HEK293T (cell line): ENCODE data around the gene LRRC58.

ENCODE experiments used
- CTCF ChIA-PET: fragments of 350-600 bp; formaldehyde crosslinking; extraction: SDS; loops from one replicate; lab custom pipeline; 2021; ENCODE audit warnings: antibody characterized with exemption, inconsistent platforms; lab: Yijun Ruan, JAX
- POLR2A ChIA-PET: fragments of 350-600 bp; formaldehyde crosslinking; extraction: SDS; loops from one replicate; lab custom pipeline; 2020; ENCODE audit warnings: antibody characterized with exemption, inconsistent platforms; lab: Yijun Ruan, JAX
- DNase-seq: peaks from one replicate; pipeline ENCODE4 v3.0.0; 2012; ENCODE audit warnings: mixed read lengths; ENCODE audit errors: extremely low spot score
- ARNT ChIP-seq: fragments of 450-650 bp; IDR thresholded peaks from 2 replicates; pipeline ENCODE4 v1.6.1; 2017; ENCODE audit warnings: mild to moderate bottlenecking
- BHLHE40 ChIP-seq: fragments of 450-650 bp; IDR thresholded peaks from 2 replicates; pipeline ENCODE4 v1.6.1; 2016; ENCODE audit warnings: mild to moderate bottlenecking, moderate library complexity, borderline replicate concordance
- CTBP1 ChIP-seq: fragments of 450-650 bp; IDR thresholded peaks from 2 replicates; pipeline ENCODE4 v1.6.1; 2016; ENCODE audit warnings: borderline replicate concordance
- ELF4 ChIP-seq: fragments of 450-650 bp; IDR thresholded peaks from 2 replicates; pipeline ENCODE4 v1.6.1; 2017; ENCODE audit warnings: antibody characterized with exemption
- FOXA1 ChIP-seq: fragments of 450-650 bp; IDR thresholded peaks from 2 replicates; pipeline ENCODE4 v1.6.1; 2016; ENCODE audit warnings: mild to moderate bottlenecking
- FOXK2 ChIP-seq: fragments of 450-650 bp; IDR thresholded peaks from 2 replicates; pipeline ENCODE4 v1.6.1; 2016; ENCODE audit warnings: mild to moderate bottlenecking
- FOXM1 ChIP-seq: fragments of 450-650 bp; IDR thresholded peaks from 2 replicates; pipeline ENCODE4 v1.6.1; 2017; ENCODE audit warnings: mild to moderate bottlenecking, borderline replicate concordance
- HDGF ChIP-seq: fragments of 450-650 bp; IDR thresholded peaks from 2 replicates; pipeline ENCODE4 v1.6.1; 2017; ENCODE audit warnings: antibody characterized with exemption, borderline replicate concordance
- L3MBTL2 ChIP-seq: fragments of 450-650 bp; conservative IDR thresholded peaks from 2 replicates; pipeline ENCODE4 v1.6.1; 2016; ENCODE audit warnings: mild to moderate bottlenecking
- LEF1 ChIP-seq: fragments of 450-650 bp; IDR thresholded peaks from 2 replicates; pipeline ENCODE4 v1.6.1; 2017; ENCODE audit warnings: mild to moderate bottlenecking, borderline replicate concordance
- NFRKB ChIP-seq: fragments of 450-650 bp; IDR thresholded peaks from 2 replicates; pipeline ENCODE4 v1.6.1; 2016; ENCODE audit warnings: mild to moderate bottlenecking, moderate library complexity
- PKNOX1 ChIP-seq: fragments of 450-650 bp; IDR thresholded peaks from 2 replicates; pipeline ENCODE4 v1.6.1; 2016
- SP1 ChIP-seq: fragments of 450-650 bp; IDR thresholded peaks from 2 replicates; pipeline ENCODE4 v1.6.1; 2017
- SUZ12 ChIP-seq: fragments of 450-650 bp; IDR thresholded peaks from 2 replicates; pipeline ENCODE4 v1.6.1; 2016; ENCODE audit warnings: mild to moderate bottlenecking
- TARDBP ChIP-seq: fragments of 450-650 bp; IDR thresholded peaks from 2 replicates; pipeline ENCODE4 v1.6.1; 2016
- ZNF384 ChIP-seq: fragments of 450-650 bp; IDR thresholded peaks from 2 replicates; pipeline ENCODE4 v1.6.1; 2016

The LRRC58 gene

GRCh38 chr3:120289636-120290035 lies 59.5 kb downstream of the LRRC58 start:
- DNase-seq, result no peak
- ChIA-PET CTCF (no interaction called here), POLR2A (no interaction called here)
- no peak for TF ChIP-seq FOXM1
- TF ChIP-seq LEF1, result no peak
- no peak for TF ChIP-seq ELF4
- TF ChIP-seq ZNF384, result no peak
- TF ChIP-seq CTBP1, result no peak
- no peak for TF ChIP-seq FOXK2
- no peak for TF ChIP-seq BHLHE40
- TF ChIP-seq HDGF, result no peak
- no peak for TF ChIP-seq TARDBP
- TF ChIP-seq NFRKB, result no peak
- TF ChIP-seq ARNT, result no peak
- no peak for TF ChIP-seq SUZ12
- TF ChIP-seq SP1, result no peak
- no peak for TF ChIP-seq PKNOX1

GRCh38 chr3:120286465-120286864 lies 62.7 kb downstream of the LRRC58 start:
- no peak for TF ChIP-seq ELF4
- TF ChIP-seq HDGF, result no peak
- no peak for TF ChIP-seq SUZ12
- no peak for TF ChIP-seq ARNT
- TF ChIP-seq LEF1, result no peak
- POLR2A ChIA-PET, result no interaction called here
- no peak for DNase-seq
- CTCF ChIA-PET, result no interaction called here

GRCh38 chr3:120285508-120285841 lies 63.7 kb downstream of the LRRC58 start:
- DNase-seq, result no peak
- no peak for TF ChIP-seq ARNT
- POLR2A ChIA-PET, result no interaction called here
- CTCF ChIA-PET, result no interaction called here

- TF ChIP-seq ARNT, result no peak
- peak; percentile 82 for TF ChIP-seq L3MBTL2
- no peak for TF ChIP-seq PKNOX1
- no peak for TF ChIP-seq FOXM1
- POLR2A ChIA-PET, result no interaction called here
- peak; percentile 41 for DNase-seq
- CTCF ChIA-PET, result no interaction called here
These were observed 64.2 kb downstream of the LRRC58 start, which contains the start of gene GPR156 for GRCh38 chr3:120284747-120285507. GPR156 (minus strand) TSS chr3:120285222; CDS start chr3:120244098, 41,124 bp downstream.

- ChIA-PET CTCF (no interaction called here), POLR2A (no interaction called here)
- DNase-seq, result no peak
- TF ChIP-seq FOXA1, result no peak
- TF ChIP-seq PKNOX1, result 0 out of 2 replicates have a peak, but pooled peaks have one; percentile 14
These were observed 67.9 kb downstream of the LRRC58 start for GRCh38 chr3:120281261-120281660.

GRCh38 chr3:120280566-120280965 lies 68.6 kb downstream of the LRRC58 start:
- ChIA-PET POLR2A (interaction anchor here (0.6 kb wide), 1 partner anchor 286 kb away, joined by 3 read pairs; no protein-coding TSS in a partner anchor), CTCF (no interaction called here)
- no peak for TF ChIP-seq CTBP1
- no peak for TF ChIP-seq HDGF
- TF ChIP-seq PKNOX1, result no peak
- TF ChIP-seq NFRKB, result no peak
- TF ChIP-seq LEF1, result no peak
- TF ChIP-seq FOXK2, result no peak
- TF ChIP-seq FOXA1, result no peak
- no peak for TF ChIP-seq ELF4
- no peak for TF ChIP-seq L3MBTL2
- no peak for TF ChIP-seq BHLHE40
- TF ChIP-seq FOXM1, result no peak
- no peak for DNase-seq

GRCh38 chr3:120280026-120280425 lies 69.1 kb downstream of the LRRC58 start:
- DNase-seq, result no peak
- ChIA-PET POLR2A (no interaction called here), CTCF (no interaction called here)
- no peak for TF ChIP-seq FOXM1
- TF ChIP-seq ELF4, result no peak
- TF ChIP-seq L3MBTL2, result no peak
- TF ChIP-seq ARNT, result no peak
- TF ChIP-seq FOXA1, result no peak
- TF ChIP-seq TARDBP, result no peak
- TF ChIP-seq FOXK2, result no peak
- TF ChIP-seq NFRKB, result no peak
- no peak for TF ChIP-seq HDGF
- TF ChIP-seq SP1, result no peak
- no peak for TF ChIP-seq BHLHE40
- TF ChIP-seq PKNOX1, result no peak
- TF ChIP-seq CTBP1, result no peak
- TF ChIP-seq LEF1, result no peak
- no peak for TF ChIP-seq SUZ12
- no peak for TF ChIP-seq ZNF384
